Bronchial epithelial cell (primary cell): ENCODE results near the gene NTF3. TPM values are rescaled to one million over a fixed set of nuclear protein-coding genes. Genes with fewer than 3 reads are reported as not detected.

ENCODE experiments used
- DNase-seq: peaks from one replicate; pipeline ENCODE4 v3.0.0-alpha.2; 2010; ENCODE audit warnings: low read depth
- FAIRE-seq: peaks from 2 replicates; lab custom pipeline; 2011; peaks lifted over from hg19 to GRCh38; lab: Jason Lieb, UNC
- H3K27me3 ChIP-seq: 2 replicates; pipeline ENCODE4 v1.5.1; 2011; ENCODE audit warnings: low read length; ENCODE audit not compliant: control insufficient read depth, insufficient read depth
- H3K36me3 ChIP-seq: 2 replicates; pipeline ENCODE4 v1.5.1; 2011; ENCODE audit warnings: low read length; ENCODE audit not compliant: control insufficient read depth, insufficient read depth
- H3K4me3 ChIP-seq: 2 replicates; pipeline ENCODE4 v1.5.1; 2011; ENCODE audit warnings: mild to moderate bottlenecking, low read depth, low read length, control low read depth
- total RNA-seq: library from RNA; depleted of rRNA; stranded (reverse); fragments of >200 nt; gene quantifications from 2 replicates; pipeline ENCODE4 v1.2.1, GENCODE V29; 2014
- TF ChIP-seq, protein P1 (sequence below): IDR thresholded peaks from 2 replicates; pipeline ENCODE4 v1.5.1; 2011; ENCODE audit warnings: mild to moderate bottlenecking, moderate library complexity, low read length, control low read depth, inconsistent platforms; ENCODE audit not compliant: insufficient read depth, severe bottlenecking

The NTF3 gene
- total RNA-seq, 1 donor from 2014 or later, result not detected

DNA sequence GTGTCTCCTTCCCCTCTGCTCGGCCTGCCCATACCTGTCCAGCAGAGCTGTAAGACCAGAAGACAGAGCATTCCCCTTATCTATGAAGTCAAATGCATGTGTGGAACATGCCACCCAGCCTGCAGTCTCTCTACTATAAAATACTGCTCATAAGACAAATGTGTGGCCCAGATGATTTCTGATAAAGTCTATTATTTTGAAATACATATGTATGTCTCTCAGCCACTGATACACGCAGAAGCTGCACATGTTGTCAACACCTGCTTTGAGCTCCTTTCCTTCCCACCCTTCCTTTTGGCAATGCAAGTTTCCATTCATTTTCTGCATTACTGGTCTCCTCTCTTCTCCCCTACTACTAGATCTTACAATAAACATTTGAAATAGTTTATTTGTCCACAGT lies 38.8 kb downstream of the NTF3 start:
- peak; percentile 13 for DNase-seq
- no peak for FAIRE-seq
- TF ChIP-seq, protein P1, sequence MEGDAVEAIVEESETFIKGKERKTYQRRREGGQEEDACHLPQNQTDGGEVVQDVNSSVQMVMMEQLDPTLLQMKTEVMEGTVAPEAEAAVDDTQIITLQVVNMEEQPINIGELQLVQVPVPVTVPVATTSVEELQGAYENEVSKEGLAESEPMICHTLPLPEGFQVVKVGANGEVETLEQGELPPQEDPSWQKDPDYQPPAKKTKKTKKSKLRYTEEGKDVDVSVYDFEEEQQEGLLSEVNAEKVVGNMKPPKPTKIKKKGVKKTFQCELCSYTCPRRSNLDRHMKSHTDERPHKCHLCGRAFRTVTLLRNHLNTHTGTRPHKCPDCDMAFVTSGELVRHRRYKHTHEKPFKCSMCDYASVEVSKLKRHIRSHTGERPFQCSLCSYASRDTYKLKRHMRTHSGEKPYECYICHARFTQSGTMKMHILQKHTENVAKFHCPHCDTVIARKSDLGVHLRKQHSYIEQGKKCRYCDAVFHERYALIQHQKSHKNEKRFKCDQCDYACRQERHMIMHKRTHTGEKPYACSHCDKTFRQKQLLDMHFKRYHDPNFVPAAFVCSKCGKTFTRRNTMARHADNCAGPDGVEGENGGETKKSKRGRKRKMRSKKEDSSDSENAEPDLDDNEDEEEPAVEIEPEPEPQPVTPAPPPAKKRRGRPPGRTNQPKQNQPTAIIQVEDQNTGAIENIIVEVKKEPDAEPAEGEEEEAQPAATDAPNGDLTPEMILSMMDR, result no peak
- Histone ChIP-seq H3K27me3 (no peaks in the 10 kb centered on the region), H3K4me3 (no peak overlapping the region), H3K36me3 (no peaks in the 10 kb centered on the region)

DNA sequence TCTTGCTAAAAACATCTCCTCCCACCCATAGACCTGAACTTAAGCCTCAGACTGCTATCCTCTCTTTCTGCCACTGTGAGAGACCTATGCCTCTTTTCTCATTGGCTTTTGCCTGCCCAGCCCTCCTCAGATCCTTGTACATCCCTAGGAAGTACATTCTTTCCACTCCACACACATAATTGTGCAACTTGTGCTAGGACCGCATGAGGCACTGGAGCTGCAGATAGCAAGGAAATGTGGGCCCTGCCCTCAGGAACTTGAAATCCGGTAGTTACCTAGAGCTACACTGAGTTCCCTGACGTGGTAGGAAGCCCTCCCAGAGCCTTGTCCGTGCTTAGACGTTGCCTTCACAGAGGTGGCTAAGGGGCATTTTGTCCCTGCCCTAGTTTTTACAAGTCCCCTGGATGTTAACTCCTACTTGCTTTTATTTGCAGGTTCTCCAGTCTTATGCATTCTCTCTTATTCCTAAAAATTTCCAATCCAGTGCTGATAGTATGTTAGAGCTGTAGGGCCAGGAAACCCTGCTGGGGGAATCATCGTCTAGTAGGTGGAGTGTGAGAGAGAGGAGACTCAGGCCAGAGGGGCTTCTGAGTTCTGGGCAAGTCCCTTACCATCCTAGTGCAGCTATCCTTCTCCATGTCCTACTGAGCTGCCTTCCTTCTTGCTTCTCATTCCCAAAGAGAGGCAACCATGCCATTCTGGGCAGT lies 41.3 kb downstream of the NTF3 start:
- TF ChIP-seq, protein P1, result no peak
- no peaks in the 10 kb centered on the region for H3K27me3 ChIP-seq
- no peaks in the 10 kb centered on the region for H3K36me3 ChIP-seq
- DNase-seq, result peak; percentile 3
- FAIRE-seq, result no peak
- no peak overlapping the region for H3K4me3 ChIP-seq

DNA sequence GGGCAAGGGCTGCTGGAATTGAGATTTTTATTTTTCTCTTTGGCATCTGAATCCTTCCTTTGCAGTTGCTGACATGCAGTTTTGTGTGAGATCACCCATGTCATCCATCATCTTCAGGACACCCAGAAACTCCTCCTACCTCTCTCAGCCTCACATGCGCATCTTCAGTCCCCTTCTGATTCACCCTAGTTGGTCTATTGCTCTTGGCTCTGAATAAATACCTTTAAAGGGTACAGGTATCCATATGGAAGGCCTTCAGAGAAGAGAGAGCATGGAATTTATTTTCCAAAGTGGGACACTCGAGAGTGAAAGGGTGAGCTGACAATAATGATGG lies 41.8 kb downstream of the NTF3 start:
- no peak for DNase-seq
- TF ChIP-seq, protein P1, result no peak
- Histone ChIP-seq H3K27me3 (no peaks in the 10 kb centered on the region), H3K4me3 (no peak overlapping the region), H3K36me3 (no peaks in the 10 kb centered on the region)
- FAIRE-seq, result no peak

DNA sequence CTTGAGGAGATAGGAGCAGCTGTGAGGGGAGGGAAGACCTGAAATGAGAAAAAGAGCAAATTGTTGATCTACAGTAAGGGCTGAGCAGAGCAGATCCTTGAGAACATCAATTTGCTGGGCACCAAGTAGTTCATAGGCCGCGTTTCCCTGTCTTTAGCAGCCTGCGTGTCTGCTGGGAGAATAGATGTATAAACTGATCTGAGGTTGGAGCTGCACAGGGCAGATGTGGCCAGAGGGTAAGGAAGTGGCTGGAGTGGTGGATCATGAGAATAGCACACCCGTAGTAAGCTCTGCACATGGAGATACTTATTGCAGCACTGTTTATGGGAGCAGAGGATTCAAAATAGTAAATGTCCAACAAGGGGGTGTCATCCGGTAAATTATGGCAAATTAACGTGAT lies 44.4 kb downstream of the NTF3 start:
- Histone ChIP-seq H3K36me3 (no peaks in the 10 kb centered on the region), H3K27me3 (peaks cover 10% of the 10 kb centered on the region), H3K4me3 (no peak overlapping the region)
- no peak for DNase-seq
- TF ChIP-seq, protein P1, result no peak
- no peak for FAIRE-seq

DNA sequence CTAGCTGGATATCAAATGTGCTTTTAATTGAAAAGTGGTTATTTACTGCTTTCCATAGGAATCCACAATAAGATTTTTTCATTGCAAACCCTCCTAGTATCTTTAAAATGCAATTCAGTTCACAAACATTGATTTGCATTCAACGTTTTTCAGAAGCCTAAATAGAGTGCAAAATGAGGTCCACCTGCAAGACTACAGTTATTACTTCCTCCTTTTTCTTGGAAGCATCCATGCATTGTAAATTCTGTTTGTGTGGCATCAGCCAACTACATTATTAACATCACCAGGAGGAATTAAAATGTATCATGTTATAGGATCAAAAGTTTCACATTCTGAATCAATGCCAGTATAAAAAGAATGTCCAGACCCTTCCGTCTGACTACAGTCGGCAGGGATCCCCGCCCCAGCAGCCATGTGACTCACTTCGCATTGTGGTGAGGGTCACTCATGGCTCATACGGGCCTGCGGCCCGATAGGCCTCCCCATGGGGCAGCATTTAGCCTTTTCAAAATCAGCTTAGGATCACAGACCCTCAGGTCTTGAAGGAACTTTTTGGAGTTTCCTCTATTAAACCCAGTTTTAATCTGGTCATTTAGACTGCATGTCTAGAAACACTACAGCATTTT lies 46.3 kb downstream of the NTF3 start:
- FAIRE-seq (no peak), DNase-seq (no peak)
- H3K36me3 ChIP-seq, result no peaks in the 10 kb centered on the region
- peaks cover 10% of the 10 kb centered on the region for H3K27me3 ChIP-seq
- TF ChIP-seq, protein P1, result no peak
- no peak overlapping the region for H3K4me3 ChIP-seq
